Activated CD4-positive, CD25-positive, alpha-beta regulatory T cell treated with anti-CD3 and anti-CD28 coated beads, Interleukin-2, amount 50 U/mL, for 24 hours (primary cell): ENCODE data around the gene GRB2.
"Not testable (repeated sequence)": the region's sequence is repeated elsewhere in the genome, so short reads cannot be mapped to it uniquely, and the experiment has no call there.

Experiments
- ATAC-seq, 2 donors: fragments of 150-1000 bp; cut with Tn5 transposase; one replicate each; pipeline ENCODE4 v1.10.0; 2021; ENCODE audit warnings: mild to moderate bottlenecking in 1 of 2, moderate library complexity in 1 of 2

The GRB2 gene

DNA sequence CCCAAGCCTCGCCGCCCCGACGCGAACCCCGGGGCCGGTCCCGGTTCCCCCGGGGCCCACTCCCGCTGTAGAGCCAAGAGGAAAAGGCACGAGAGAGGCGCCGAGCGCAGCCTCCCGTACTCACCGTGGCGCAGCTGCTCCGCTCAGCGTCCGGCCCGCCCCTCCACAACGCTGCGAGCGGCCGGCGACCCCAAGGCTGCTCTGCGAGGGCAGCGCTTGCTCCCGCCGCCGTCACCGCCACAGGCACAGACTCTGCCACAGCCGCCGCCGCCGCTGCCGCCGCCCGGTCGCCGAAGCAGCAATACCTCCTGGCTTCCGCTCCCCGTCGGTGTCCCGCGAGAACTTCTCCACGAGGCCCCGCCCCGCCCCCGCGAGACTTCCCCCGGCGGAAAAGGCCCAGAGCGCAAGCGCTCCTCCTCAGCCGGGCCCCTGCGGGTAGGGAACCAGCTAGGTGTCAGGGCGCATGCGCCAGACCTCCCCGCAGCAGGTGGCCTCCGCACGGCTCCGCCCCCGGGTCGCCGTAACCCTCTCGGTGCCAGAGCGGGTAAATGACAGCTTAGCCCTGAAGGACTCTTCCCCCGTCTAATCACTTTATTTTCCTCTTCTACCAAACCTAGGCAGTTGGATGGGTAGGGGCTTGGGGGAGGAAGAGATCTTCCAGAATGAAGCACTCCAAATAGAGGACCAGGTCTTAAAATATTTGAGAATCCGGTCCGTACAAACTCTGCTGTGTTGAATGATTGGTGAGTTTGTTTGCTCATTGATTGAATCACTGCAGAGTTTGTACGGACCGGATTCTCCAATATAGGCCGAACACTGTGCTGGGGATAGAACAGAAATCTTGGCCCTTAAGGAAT is at the start of gene GRB2:
Gene GRB2, minus strand, starts transcription at position 314 of the 857 bp plus-strand sequence. CDS start 12,050 bp downstream, outside the sequence.
- peak; percentile 72 to 86 for ATAC-seq

DNA sequence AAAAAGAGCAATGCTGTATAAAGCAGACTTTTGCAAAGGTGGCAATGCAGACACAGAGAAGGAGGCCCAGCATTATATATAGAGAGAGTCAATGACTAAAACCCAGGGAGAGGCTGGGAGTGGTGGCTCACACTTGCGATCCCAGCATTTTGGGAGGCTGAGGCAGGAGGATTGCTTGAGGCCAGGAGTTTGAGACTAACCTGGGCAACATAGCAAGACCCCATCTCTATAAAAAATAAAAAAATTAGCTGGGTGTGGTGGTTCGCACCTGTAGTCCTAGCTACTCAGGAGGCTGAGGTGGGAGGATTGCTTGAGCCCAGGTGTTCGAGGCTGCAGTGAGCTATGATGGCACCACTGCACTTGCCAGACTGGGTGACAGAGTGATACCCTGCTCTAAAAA is 49.2 kb upstream of the GRB2 start:
- ATAC-seq: not testable (repeated sequence)

DNA sequence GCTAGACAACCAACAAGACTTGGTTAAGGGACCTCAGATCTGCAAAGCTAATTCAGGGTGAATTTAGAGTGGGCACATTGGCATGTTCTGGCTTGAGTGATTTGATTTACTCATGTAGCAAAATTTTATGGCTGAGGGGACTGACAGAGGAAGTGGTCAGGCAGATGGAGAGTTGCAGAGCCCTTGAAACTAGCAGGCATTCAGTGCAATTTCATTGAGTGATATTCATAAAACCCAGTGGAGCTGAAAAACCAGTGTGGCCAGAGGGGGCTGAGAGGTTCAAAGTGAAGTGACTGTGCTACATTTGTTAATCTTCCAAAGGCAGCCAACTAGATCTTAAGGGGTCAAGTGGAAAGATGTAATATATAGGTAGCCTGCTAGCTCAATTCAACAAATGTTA is 48.7 kb upstream of the GRB2 start:
- ATAC-seq: no peak

GRCh38 chr17:75450270-75450669 is 44.8 kb upstream of the GRB2 start:
- ATAC-seq: no peak

DNA sequence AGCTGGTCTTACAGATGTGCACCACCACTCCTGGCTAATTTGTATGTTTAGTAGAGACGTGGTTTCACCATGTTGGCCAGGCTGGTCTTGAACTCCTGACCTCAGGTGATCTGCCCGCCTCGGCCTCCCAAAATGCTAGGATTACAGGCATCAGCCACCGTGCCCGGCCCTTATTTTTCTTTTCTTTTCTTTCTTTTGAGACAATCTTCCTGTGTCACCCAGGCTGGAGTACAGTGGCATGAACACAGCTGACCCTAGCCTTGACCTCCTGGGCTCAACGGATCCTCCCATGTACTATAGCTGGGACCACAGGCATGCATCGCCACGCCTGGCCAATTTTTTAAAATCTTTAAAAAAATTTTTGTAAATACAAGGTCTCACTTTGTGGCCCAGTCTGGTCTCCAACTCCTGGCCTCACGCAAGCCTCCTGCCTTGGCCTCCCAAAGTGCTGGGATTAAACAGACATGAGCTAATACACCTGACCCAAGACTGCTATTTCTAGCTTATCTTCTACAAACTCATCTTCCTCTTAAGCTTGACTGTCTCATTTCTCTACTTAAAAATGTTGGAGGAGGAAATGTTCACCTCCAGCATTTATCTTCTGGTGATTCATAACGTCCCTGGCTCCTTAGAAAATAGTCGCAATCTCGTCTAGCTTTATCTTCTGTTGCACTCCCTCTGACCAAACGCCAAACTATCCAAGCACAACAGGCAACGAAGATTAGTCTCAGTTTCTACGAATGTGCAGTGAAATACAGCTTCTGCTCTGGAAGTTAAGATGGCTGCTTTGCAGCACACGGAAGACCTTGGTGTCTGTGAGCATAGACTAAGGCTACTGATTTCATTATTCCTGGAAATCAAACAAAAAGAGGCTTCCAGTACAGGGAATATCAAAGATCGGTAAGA is 42.7 kb upstream of the GRB2 start:
- ATAC-seq: no peak

DNA sequence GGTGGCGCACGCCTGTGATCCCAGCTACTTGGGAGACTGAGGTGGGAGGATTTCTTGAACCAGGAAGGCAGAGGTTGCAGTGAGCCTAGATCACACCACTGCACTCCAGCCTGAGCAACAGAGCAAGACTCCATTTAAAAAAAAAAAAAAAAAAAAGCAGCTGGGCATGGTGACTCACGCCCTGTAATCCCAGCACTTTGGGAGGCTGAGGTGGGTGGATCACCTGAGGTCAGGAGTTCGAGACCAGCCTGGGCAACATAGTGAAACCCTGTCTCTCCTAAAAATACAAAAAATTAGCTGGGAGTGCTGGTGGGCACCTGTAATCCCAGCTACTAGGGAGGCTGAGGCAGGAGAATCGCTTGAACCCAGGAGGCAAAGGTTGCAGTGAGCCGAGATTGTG is 40.4 kb upstream of the GRB2 start:
- ATAC-seq: not testable (repeated sequence)

DNA sequence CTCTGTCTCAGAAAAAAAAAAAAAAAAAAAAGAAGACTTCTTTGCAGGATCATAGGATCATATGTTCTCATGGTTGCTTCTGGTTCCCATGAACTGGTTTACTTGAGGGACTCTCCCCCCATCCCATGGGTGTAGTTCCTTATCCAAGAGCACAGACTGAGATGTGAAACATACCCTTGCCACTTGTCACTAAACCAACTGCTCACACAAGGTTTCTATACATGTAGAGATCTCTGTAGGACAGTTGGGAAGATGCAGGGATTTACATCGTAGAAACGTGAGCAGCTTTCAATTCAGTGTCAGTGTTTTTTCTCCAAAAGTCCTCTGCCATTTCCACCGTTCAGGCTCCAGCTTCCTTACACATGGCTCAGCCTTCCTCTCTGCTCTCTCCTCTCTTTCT is 39.8 kb upstream of the GRB2 start:
- ATAC-seq: no peak

DNA sequence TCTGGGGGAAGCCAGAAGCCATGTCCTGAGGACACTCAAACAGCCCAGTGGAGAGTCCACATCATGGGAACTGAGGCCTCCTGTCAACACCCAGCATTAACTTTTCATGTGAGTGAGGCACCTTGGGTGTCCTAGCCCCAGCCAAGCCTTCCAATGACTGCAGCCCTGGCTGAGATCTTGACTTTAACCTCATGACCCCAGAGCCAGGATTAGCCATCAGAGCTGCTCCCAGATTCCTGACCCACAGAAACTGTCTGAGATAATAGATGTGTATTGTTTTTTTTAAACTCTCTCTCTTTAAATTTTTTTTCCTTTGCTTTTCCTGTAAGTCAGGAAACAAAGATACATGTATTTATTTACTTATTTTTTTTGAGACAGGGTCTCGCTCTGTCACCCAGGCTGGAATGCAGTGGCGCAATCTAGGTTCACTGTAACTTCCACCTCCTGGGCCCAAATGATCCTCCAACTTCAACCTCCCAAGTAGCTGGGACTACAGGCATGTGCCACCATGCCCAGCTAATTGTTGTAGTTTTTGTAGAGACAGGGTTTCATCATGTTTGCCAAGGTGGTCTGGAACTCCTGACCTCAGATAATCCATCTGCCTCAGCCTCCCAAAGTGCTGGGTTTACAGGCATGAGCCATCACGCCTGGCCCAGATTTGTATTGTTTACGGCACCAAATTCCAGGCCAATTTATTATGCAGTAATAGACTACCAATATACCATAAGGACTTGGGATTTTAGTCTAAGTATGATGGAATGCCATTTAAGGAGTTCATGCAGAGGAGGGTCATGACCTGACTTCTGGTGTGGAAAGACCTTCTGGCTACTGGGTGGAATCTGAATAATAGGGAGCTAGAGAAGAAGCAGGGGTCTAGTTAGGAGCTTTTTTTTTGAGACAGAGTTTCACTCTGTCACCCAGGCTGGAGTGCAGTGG is 37.0 kb upstream of the GRB2 start:
- no peak for ATAC-seq

DNA sequence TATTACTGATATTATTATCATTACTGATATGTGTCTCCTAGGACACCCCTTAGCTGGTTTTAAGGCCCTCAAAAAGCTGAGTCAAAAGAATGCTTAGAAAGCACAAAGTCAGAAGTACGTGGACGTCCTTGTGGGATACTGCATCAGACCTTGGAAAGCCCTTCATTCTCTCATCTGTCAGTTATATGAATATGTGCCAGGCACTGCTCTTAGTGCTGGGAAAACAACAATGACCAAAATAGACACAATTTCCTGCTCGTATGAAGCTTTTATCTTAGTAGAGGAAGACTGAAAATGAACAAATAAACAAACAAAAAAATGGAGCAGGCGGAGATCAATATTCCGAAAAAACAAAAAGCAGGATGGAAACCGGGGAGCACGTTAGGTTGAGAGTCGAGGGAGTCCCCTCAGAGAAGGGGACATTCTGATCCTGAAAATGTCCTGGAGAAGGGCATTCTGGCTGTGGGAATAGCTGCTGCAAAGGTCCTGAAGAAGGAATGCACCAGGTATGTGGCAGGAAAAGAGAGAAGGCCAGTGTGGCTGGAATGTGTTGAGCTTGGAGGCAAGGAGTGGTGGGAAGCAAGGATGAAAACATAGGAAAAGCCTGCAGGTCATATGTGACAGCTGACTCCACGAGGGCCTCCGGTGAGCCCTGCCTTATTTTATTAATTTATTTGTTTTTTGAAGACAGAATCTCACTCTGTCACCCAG is 35.4 kb upstream of the GRB2 start:
- no peak for ATAC-seq

DNA sequence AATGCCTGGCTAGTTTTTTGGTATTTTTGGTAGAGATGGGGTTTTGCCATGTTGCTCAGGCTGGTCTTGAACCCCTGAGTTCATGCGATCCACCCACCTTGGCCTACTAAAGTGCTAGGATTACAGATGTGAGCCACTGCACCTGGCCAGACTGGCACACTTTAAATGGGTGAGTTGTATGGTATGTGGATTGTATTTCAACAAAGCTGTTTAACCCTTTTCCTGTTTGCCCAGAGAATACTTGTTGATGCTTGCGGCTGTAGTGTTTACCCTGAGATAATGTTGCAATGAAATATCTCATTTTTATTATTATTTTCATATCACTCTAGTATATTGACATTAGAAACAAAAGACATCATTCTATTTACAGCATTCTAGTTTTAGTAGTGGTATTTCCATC is 33.8 kb upstream of the GRB2 start:
- no peak for ATAC-seq

DNA sequence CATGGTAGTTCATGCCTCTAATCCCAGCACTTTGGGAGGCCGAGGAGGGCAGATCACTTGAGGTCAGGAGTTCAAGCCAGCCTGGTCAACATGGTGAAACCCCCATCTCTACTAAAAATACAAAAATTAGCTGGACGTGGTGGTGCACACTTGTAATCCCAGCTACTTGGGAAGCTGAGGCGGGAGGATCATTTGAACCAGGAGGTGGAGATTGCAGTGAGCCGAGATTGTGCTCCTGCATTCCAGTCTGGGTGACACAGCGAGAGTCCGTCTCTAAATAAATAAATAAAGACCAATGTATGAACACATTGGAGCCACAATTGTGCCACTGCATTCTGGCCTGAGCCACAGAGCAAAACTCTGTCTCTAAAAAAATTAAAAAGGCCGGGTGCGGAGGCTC is 31.9 kb upstream of the GRB2 start:
- ATAC-seq: not testable (repeated sequence)

DNA sequence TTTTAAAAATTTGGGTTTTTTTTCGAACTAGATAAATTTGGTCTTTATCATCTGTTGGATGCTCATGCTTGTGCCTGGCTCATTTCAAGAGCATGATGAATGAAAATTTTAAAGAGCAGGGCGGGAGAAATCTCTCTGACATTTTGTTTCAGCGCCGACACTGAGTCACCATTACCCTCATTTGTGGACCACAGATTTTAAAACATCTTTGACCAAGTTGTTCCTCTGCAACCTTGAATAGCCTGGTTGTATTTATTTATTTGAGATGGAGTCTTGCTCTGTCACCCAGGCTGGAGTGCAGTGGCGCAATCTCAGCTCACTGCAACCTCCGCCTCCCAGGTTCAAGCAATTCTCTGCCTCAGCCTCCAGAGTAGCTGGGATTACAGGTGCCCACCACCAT is 29.0 kb upstream of the GRB2 start:
- ATAC-seq: not testable (repeated sequence)

DNA sequence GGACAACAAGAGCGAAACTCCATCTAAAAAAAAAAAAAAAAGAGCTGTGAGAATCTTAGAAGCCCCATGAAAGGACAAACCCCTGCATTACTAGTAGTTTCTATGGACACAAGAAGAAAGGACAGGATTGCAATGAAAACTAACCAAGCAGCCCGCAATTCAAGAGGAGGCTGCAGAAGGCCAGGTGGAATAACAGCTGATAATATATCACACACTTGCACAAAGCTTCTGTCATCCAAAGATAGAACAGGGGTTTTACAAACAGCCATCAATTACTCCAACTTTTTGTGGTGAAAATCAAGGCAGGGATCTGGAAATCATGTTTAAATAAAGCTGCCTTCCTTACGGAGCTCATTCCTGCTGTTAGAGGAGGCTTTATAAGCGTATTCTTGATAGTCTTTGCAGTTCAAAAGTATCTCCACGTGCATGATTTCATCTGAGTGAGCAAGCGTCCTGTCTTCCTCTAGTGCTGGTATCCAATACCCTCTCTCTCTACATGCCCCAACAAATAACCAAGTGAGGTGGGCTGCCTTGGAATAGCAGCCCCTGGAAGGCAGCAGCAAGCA is 27.8 kb upstream of the GRB2 start:
- no peak for ATAC-seq

DNA sequence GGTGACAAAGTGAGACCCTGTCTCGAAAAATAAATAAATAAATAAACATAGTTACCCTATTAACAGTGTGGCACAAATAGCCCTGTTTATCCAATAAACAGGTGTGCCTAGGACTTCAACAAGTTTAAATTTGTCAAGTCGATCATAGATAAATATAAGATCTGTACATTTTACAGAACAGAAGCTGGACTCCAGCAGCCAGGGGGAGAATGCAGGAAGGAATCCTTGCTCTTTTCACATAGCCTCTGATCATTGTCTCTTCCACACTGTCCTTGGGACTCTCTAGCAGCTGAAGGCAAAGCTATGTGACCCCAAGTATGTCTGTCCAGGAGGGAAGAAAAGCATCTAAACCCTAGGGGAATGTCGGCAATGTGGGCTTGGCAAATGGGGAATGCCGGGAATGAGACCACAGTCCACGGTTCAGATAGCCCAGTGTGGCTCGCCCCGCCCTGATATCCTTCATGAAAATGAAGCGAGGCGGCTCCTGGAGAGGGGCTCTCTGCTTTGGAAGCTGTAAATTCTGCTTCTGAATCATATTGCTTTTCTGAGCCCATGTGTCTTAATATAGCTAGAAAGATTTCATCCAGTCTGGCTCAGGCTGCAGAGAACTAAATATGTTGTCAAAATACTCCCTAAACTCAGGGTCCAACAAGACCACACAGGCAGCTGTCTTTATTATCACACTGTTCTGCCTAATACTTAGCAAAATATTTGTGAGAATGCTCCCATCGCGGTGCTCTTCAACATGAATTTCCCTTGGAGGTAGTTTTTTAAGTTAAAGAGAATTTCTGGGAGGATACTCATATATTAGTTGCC is 24.9 kb upstream of the GRB2 start:
- no peak for ATAC-seq

DNA sequence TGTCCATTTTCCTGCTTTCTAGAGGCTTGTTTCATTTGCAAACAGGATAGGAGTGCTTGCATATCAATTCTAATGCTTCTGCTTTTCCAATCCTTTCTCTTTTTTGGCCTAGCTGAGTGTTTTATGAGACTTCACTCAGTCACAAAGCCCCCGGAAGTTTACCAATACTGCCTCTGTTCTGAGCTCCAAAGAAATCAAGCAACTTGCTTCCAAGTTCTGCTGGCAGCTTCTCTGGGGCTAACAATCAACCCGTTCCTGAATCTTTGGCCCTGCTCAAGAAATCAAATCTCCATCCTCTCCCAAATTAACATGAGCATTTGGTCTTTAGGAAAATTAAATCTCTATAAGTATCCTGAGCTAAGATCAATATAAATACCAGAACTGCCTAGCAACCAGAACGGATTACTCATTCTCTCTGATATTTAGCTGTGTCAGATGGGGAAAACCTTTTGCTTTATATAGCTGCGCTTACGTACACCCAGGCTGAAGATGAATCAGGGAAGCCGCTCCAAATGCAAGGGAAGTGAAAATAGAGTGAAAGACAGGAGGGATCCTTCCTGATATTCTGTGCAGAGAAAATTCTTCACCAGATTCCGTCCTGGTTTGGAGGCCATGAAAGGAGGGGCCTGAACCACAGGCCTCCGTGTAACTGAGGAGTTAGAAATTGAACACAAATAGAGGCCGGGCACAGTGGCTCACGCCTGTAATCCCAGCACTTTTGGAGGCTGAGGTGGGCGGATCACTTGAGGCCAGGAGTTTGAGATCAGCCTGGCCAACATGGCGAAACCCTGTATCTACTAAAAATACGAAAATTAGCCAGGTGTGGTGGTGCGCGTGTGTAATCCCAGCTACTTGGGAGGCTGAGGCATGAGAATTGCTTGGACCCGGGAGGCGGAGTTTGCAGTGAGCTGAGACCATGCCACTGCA is 23.3 kb upstream of the GRB2 start:
- peak; percentile 44 to 55 for ATAC-seq

GRCh38 chr17:75418531-75418930 is 13.1 kb upstream of the GRB2 start:
- ATAC-seq: no peak

- no peak for ATAC-seq
These were observed 11.6 kb upstream of the GRB2 start for GRCh38 chr17:75417054-75417580.

DNA sequence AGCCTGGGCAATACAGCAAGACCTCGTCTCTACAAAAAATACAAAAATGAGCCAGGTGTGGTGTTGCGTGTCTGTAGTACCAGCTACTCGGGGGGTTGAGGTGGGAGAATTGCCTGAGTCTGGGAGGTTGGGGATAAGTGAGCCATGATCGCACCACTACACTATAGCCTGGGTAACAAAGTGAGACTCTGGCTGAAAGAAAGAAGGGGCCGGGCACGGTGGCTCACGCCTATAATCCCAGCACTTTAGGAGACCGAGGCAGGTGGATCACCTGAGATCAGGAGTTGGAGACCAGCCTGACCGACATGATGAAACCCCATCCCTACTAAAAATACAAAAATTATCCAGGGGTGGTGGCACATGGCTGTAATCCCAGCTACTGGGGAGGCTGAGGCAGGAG is 10.5 kb upstream of the GRB2 start:
- ATAC-seq: no peak

DNA sequence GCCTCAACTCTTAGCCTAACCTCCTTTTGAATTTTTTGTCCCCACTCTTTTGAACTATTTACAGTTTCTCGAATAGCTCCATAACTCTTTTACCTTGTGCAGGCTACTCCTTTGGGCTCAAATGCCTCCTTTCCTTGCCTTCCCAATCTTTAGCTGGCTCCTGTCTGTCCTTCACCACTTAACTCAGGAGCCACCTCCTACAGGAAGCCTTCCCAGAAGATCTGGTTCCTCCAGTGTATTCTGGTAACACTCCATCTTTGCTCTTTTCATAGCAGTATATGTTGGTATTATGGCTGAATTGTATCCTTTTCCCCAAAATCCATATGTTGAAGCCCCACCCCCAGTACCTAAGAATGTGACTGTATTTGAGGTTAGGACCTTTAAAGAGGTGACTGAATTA is 9.0 kb upstream of the GRB2 start:
- ATAC-seq: no peak
